Right hindlimb (tissue), 1 donor: ENCODE results near the gene SLC39A9.

Experiments
- DNase-seq: peaks from one replicate; pipeline ENCODE4 v3.0.0-alpha.2; 2018

SLC39A9 gene

GRCh38 chr14:69505338-69506240 lies 107.1 kb downstream of the SLC39A9 start:
- DNase-seq, result no peak

GRCh38 chr14:69506241-69506595 lies 107.7 kb downstream of the SLC39A9 start:
- DNase-seq, result no peak
